Liver (tissue), 9 donors: ENCODE results near the gene FRMD7. TPM values are rescaled to one million over a fixed set of nuclear protein-coding genes. Genes with fewer than 3 reads are reported as not detected.

Source experiments
- DNase-seq: peaks from one replicate; pipeline ENCODE4 v3.0.0-alpha.2; 2017; ENCODE audit warnings: low spot score
- H3K27ac ChIP-seq, 2 donors: one replicate each; pipeline ENCODE4 v1.7.0; 2013; ENCODE audit warnings: inconsistent platforms in 2 of 2, low read length in 2 of 2, control low read depth in 1 of 2, low read depth in 1 of 2, mild to moderate bottlenecking in 1 of 2
- H3K27me3 ChIP-seq, 4 donors: one replicate each; pipeline versions ENCODE4 v1.6.1 to v1.7.0; 2013; ENCODE audit warnings: low read length in 3 of 4, inconsistent platforms in 1 of 4, mild to moderate bottlenecking in 1 of 4, moderate library complexity in 1 of 4; ENCODE audit not compliant: control insufficient read depth in 4 of 4, insufficient read depth in 4 of 4
- H3K36me3 ChIP-seq, 4 donors: one replicate each; pipeline versions ENCODE4 v1.6.1 to v1.7.0; 2013; ENCODE audit warnings: low read length in 3 of 4, mild to moderate bottlenecking in 3 of 4, low read depth in 1 of 4, moderate library complexity in 1 of 4; ENCODE audit not compliant: control insufficient read depth in 4 of 4, insufficient read depth in 3 of 4
- H3K4me1 ChIP-seq, 4 donors: one replicate each; pipeline versions ENCODE4 v1.6.1 to v1.7.0; 2013; ENCODE audit warnings: low read length in 3 of 4, mild to moderate bottlenecking in 3 of 4, moderate library complexity in 1 of 4; ENCODE audit not compliant: control insufficient read depth in 4 of 4, insufficient read depth in 4 of 4
- H3K4me3 ChIP-seq, 3 donors: one replicate each; pipeline versions ENCODE4 v1.6.1 to v1.7.0; 2013; ENCODE audit warnings: low read length in 3 of 3, control low read depth in 1 of 3, low read depth in 1 of 3, mild to moderate bottlenecking in 1 of 3
- H3K9ac ChIP-seq, 2 donors: one replicate each; pipeline ENCODE4 v1.7.0; 2013; ENCODE audit warnings: low read length in 2 of 2, mild to moderate bottlenecking in 2 of 2, moderate library complexity in 2 of 2, control low read depth in 1 of 2, low read depth in 1 of 2
- H3K9me3 ChIP-seq, 4 donors: one replicate each; pipeline versions ENCODE4 v1.6.1 to v1.7.0; 2013; ENCODE audit warnings: low read length in 3 of 4; ENCODE audit not compliant: control insufficient read depth in 4 of 4
- EGR1 ChIP-seq, 2 donors: IDR thresholded peaks; 2 replicates each; pipeline ENCODE4 v1.6.1; 2016 to 2018; ENCODE audit warnings: antibody characterized with exemption in 2 of 2, low read depth in 2 of 2
- FOXA1 ChIP-seq: IDR thresholded peaks from 2 replicates; pipeline ENCODE4 v1.6.1; 2016; ENCODE audit warnings: antibody characterized with exemption
- FOXA2 ChIP-seq: IDR thresholded peaks from 2 replicates; pipeline ENCODE4 v1.6.1; 2016; ENCODE audit warnings: antibody characterized with exemption
- GABPA ChIP-seq, 2 donors: IDR thresholded peaks in 1 of 2; conservative IDR thresholded peaks in 1 of 2; 2 replicates each; pipeline ENCODE4 v1.6.1; 2016; ENCODE audit warnings: antibody characterized with exemption in 2 of 2, mild to moderate bottlenecking in 1 of 2, moderate library complexity in 1 of 2
- HNF4A ChIP-seq, 2 donors: conservative IDR thresholded peaks; 2 replicates each; pipeline ENCODE4 v1.6.1; 2016; ENCODE audit warnings: antibody characterized with exemption in 2 of 2, mild to moderate bottlenecking in 2 of 2
- HNF4G ChIP-seq: IDR thresholded peaks from 2 replicates; pipeline ENCODE4 v1.6.1; 2016; ENCODE audit warnings: antibody characterized with exemption
- JUND ChIP-seq, 2 donors: IDR thresholded peaks; 2 replicates each; pipeline ENCODE4 v1.6.1; 2016; ENCODE audit warnings: antibody characterized with exemption in 2 of 2
- NR2F2 ChIP-seq: IDR thresholded peaks from 2 replicates; pipeline ENCODE4 v1.6.1; 2016; ENCODE audit warnings: antibody characterized with exemption
- RAD21 ChIP-seq, 2 donors: IDR thresholded peaks; 2 replicates each; pipeline ENCODE4 v1.6.1; 2016; ENCODE audit warnings: antibody characterized with exemption in 2 of 2, mild to moderate bottlenecking in 2 of 2
- RXRA ChIP-seq, 2 donors: IDR thresholded peaks; 2 replicates each; pipeline ENCODE4 v1.6.1; 2017 to 2018; ENCODE audit warnings: antibody characterized with exemption in 2 of 2, mild to moderate bottlenecking in 1 of 2
- SP1 ChIP-seq: IDR thresholded peaks from 2 replicates; pipeline ENCODE4 v1.6.1; 2018; ENCODE audit warnings: antibody characterized with exemption, mild to moderate bottlenecking
- TAF1 ChIP-seq: conservative IDR thresholded peaks from 2 replicates; pipeline ENCODE4 v1.6.1; 2016; ENCODE audit warnings: antibody characterized with exemption, mild to moderate bottlenecking
- YY1 ChIP-seq: IDR thresholded peaks from 2 replicates; pipeline ENCODE4 v1.6.1; 2016; ENCODE audit warnings: antibody characterized with exemption, mild to moderate bottlenecking
- WGBS: extraction: QIAGEN DNeasy Blood & Tissue Kit; methylation state at CpG from one replicate; pipeline ENCODE4 v1.1.7; 2013; 5-methylcytosine and 5-hydroxymethylcytosine counted together
- polyA plus RNA-seq, 2 donors: library from polyadenylated mRNA; stranded (reverse) in 1 of 2; unstranded in 1 of 2; fragments of 200-250 nt in 1 of 2; fragments of >200 nt in 1 of 2; fragmentation: Nextera tagmentation in 1 of 2; extraction: Ambion mirVana in 1 of 2; gene quantifications; one replicate each; pipeline versions ENCODE4 v1.2.1 to v1.2.3, GENCODE V29; 2013 to 2015
- total RNA-seq, 2 donors: library from RNA; depleted of rRNA; stranded (reverse); fragments of >200 nt; gene quantifications; one replicate each; pipeline ENCODE4 v1.2.3, GENCODE V29; 2014
- TF ChIP-seq, protein P1 (sequence below): IDR thresholded peaks from 2 replicates; pipeline ENCODE4 v1.6.1; 2016; ENCODE audit warnings: antibody characterized with exemption
- TF ChIP-seq, protein P2 (sequence below): fragments of 150-350 bp; IDR thresholded peaks from 2 replicates; pipeline ENCODE4 v1.5.1; 2017; ENCODE audit warnings: improper control_type of control experiment, low read depth, low read length; ENCODE audit not compliant: missing input control
- TF ChIP-seq, protein P3 (sequence below): IDR thresholded peaks from 2 replicates; pipeline ENCODE4 v1.6.1; 2016; ENCODE audit warnings: antibody characterized with exemption
- TF ChIP-seq, protein P4 (sequence below): IDR thresholded peaks from 2 replicates; pipeline ENCODE4 v1.6.1; 2016; ENCODE audit warnings: antibody characterized with exemption
- TF ChIP-seq, protein P5 (sequence below): IDR thresholded peaks from 2 replicates; pipeline ENCODE4 v1.6.1; 2016; ENCODE audit warnings: antibody characterized with exemption, mild to moderate bottlenecking
- donor health status: healthy.
- donor health status: healthy.
- donor health status: healthy.
- donor health status: healthy.
- donor health status: healthy.

FRMD7 gene
- total and polyA plus RNA-seq, 4 donors: 0.03 to 0.14 (median 0.08) TPM; not detected in 1

DNA sequence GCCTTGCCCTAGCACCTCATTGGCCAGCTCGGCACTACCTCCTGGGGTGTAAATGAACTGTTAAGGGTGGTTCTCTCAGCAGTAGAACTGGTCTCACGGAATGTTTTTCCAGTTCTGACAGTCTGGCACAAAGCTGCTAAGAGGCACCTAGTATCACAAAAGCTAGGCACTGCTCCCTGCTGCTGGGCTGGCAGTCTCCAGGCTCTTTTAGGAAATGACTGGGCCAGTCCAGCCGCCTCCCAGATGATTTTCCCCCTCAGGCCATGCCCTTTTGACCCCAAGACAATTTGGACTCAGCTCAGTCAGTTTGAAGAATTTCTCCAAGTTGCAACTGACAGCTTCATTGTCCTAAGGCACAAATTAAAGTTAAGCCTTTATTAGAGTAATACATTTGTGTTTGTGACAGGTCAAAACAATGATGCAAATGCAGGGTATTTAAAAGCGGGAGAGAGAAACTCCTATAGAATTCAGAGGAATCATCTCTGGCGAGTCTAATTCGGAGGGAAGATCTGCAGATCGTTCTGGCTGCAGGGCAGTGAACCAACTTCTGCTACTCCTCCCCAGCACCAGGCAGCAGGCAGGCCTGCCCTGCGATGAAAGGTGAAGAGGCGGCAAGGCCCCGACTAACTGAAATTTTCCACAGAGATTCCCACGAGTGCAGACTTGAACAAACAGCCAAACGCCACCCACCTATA lies 7.9 kb downstream of the FRMD7 start (continued):
- TF ChIP-seq, protein P1, sequence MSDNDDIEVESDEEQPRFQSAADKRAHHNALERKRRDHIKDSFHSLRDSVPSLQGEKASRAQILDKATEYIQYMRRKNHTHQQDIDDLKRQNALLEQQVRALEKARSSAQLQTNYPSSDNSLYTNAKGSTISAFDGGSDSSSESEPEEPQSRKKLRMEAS: no peak
- TF ChIP-seq RAD21 (IDR thresholded peaks at IDR 0.05) (no peak), FOXA1 (no peak), GABPA (IDR thresholded peaks at IDR 0.05 in 1 of 2, conservative IDR thresholded peaks at IDR 0.05 in 1 of 2) (no peak), SP1 (no peak), YY1 (no peak), TAF1 (no peak), JUND (IDR thresholded peaks at IDR 0.05) (no peak)

DNA sequence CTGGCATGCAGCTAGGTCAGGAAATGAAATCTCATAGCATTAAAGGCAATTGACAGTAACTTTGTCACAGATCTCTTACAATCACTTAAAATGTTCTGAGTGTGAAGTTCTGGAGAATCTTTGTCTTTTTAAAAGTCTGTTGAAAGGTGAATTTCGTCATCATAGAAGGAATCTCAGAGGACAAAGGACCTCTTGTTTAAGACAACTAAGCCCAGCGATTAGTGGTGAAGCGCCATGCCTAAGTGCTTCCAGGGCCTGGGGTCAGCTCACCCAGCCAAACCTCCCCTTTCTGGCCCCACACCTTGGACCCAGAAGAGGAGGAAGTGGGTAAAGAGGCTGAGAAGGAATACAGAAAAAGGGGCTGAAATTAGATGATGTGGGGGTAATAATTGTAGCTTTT lies 8.5 kb downstream of the FRMD7 start:
- H3K4me3 ChIP-seq: no peak overlapping the region
- H3K27ac ChIP-seq: no peak overlapping the region
- TF ChIP-seq GABPA (IDR thresholded peaks at IDR 0.05 in 1 of 2, conservative IDR thresholded peaks at IDR 0.05 in 1 of 2) (no peak), JUND (IDR thresholded peaks at IDR 0.05) (no peak), FOXA1 (no peak), HNF4G (no peak), FOXA2 (no peak), SP1 (no peak), HNF4A (conservative IDR thresholded peaks at IDR 0.05) (no peak), YY1 (no peak), NR2F2 (no peak), EGR1 (IDR thresholded peaks at IDR 0.05; ENCODE audit: low read depth in 2 of 2) (no peak), RXRA (IDR thresholded peaks at IDR 0.05) (no peak)
- TF ChIP-seq, protein P2, sequence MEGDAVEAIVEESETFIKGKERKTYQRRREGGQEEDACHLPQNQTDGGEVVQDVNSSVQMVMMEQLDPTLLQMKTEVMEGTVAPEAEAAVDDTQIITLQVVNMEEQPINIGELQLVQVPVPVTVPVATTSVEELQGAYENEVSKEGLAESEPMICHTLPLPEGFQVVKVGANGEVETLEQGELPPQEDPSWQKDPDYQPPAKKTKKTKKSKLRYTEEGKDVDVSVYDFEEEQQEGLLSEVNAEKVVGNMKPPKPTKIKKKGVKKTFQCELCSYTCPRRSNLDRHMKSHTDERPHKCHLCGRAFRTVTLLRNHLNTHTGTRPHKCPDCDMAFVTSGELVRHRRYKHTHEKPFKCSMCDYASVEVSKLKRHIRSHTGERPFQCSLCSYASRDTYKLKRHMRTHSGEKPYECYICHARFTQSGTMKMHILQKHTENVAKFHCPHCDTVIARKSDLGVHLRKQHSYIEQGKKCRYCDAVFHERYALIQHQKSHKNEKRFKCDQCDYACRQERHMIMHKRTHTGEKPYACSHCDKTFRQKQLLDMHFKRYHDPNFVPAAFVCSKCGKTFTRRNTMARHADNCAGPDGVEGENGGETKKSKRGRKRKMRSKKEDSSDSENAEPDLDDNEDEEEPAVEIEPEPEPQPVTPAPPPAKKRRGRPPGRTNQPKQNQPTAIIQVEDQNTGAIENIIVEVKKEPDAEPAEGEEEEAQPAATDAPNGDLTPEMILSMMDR: no peak
- TF ChIP-seq, protein P3, sequence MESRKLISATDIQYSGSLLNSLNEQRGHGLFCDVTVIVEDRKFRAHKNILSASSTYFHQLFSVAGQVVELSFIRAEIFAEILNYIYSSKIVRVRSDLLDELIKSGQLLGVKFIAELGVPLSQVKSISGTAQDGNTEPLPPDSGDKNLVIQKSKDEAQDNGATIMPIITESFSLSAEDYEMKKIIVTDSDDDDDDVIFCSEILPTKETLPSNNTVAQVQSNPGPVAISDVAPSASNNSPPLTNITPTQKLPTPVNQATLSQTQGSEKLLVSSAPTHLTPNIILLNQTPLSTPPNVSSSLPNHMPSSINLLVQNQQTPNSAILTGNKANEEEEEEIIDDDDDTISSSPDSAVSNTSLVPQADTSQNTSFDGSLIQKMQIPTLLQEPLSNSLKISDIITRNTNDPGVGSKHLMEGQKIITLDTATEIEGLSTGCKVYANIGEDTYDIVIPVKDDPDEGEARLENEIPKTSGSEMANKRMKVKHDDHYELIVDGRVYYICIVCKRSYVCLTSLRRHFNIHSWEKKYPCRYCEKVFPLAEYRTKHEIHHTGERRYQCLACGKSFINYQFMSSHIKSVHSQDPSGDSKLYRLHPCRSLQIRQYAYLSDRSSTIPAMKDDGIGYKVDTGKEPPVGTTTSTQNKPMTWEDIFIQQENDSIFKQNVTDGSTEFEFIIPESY: no peak
- TF ChIP-seq, protein P4, sequence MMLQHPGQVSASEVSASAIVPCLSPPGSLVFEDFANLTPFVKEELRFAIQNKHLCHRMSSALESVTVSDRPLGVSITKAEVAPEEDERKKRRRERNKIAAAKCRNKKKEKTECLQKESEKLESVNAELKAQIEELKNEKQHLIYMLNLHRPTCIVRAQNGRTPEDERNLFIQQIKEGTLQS: no peak
- TF ChIP-seq, protein P5, sequence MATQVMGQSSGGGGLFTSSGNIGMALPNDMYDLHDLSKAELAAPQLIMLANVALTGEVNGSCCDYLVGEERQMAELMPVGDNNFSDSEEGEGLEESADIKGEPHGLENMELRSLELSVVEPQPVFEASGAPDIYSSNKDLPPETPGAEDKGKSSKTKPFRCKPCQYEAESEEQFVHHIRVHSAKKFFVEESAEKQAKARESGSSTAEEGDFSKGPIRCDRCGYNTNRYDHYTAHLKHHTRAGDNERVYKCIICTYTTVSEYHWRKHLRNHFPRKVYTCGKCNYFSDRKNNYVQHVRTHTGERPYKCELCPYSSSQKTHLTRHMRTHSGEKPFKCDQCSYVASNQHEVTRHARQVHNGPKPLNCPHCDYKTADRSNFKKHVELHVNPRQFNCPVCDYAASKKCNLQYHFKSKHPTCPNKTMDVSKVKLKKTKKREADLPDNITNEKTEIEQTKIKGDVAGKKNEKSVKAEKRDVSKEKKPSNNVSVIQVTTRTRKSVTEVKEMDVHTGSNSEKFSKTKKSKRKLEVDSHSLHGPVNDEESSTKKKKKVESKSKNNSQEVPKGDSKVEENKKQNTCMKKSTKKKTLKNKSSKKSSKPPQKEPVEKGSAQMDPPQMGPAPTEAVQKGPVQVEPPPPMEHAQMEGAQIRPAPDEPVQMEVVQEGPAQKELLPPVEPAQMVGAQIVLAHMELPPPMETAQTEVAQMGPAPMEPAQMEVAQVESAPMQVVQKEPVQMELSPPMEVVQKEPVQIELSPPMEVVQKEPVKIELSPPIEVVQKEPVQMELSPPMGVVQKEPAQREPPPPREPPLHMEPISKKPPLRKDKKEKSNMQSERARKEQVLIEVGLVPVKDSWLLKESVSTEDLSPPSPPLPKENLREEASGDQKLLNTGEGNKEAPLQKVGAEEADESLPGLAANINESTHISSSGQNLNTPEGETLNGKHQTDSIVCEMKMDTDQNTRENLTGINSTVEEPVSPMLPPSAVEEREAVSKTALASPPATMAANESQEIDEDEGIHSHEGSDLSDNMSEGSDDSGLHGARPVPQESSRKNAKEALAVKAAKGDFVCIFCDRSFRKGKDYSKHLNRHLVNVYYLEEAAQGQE: no peak
- H3K36me3 ChIP-seq: no peaks in the 10 kb centered on the region
- H3K9me3 ChIP-seq: no peaks in the 10 kb centered on the region
- 92% methylated on average over 3 of the region's 3 CpGs for WGBS
- no peak overlapping the region for H3K9ac ChIP-seq
- DNase-seq: no peak
- H3K4me1 ChIP-seq: no peaks in the 10 kb centered on the region
- H3K27me3 ChIP-seq: peaks cover 0 to 3% (median 0%) of the 10 kb centered on the region in 4 donors
